Measurements from ENCODE around the gene ACVR2A. TPM values are rescaled to one million over a fixed set of nuclear protein-coding genes. Genes with fewer than 3 reads are reported as not detected.

ACVR2A gene
- total RNA-seq, 1 donor from 2014 or later, result 22.9 TPM

DNA sequence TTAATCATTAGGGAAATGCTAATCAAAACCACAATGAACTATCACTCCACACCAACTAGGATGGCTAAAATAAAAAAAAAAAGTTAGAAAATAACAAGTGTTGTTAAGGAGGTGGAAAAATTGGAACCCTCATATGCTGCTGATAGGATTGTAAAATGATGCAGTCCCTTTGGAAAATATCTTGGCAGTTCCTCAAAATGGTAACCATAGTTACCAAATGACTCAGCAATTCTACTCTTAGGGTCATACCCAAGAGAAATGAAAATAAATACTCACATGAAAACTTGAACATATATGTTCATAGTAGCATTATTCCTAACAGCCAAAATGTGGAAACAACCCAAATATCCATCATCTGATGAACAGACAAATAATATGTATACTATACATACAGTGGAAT lies 15.7 kb upstream of the ACVR2A start:
- TF ChIP-seq CTCF (IDR thresholded peaks at IDR 0.05; ENCODE audit: unreplicated experiment), result no peak
- Mint-ChIP-seq H3K27ac (ENCODE audit: unreplicated experiment) (no peak overlapping the region), H3K9me3 (ENCODE audit: unreplicated experiment) (no peaks in the 10 kb centered on the region), H3K4me1 (ENCODE audit: unreplicated experiment) (no peaks in the 10 kb centered on the region), H3K36me3 (ENCODE audit: low read depth, unreplicated experiment) (no peaks in the 10 kb centered on the region), H3K4me3 (ENCODE audit: unreplicated experiment) (no peak overlapping the region), H3K27me3 (ENCODE audit: unreplicated experiment) (no peaks in the 10 kb centered on the region)
- DNase-seq (ENCODE audit: low spot score), result no peak

DNA sequence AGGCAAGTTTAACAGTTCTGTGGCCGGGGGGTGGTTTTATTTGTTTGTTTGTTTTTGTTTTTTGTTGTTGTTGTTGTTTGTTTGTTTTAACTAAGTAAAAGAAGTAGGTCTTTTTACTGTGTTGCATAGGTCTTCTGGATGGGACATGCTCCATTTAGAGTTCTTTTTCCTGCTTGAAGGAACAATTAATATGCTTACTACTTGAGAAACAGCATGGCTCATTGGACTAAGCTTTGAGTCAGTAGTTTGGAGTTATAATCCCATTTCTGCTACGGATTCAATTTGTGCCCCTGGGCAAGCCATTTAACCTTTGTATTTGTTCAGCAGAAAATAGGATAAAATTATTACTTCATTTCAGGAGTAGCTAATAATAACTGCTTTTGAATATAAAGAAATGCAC lies 8.7 kb upstream of the ACVR2A start:
- no peak for DNase-seq (ENCODE audit: low spot score)
- no peak for TF ChIP-seq CTCF (IDR thresholded peaks at IDR 0.05; ENCODE audit: unreplicated experiment)
- Mint-ChIP-seq H3K27me3 (ENCODE audit: unreplicated experiment) (peaks cover 1% of the 10 kb centered on the region), H3K27ac (ENCODE audit: unreplicated experiment) (no peak overlapping the region), H3K4me1 (ENCODE audit: unreplicated experiment) (no peaks in the 10 kb centered on the region), H3K4me3 (ENCODE audit: unreplicated experiment) (no peak overlapping the region), H3K9me3 (ENCODE audit: unreplicated experiment) (no peaks in the 10 kb centered on the region), H3K36me3 (ENCODE audit: low read depth, unreplicated experiment) (no peaks in the 10 kb centered on the region)

DNA sequence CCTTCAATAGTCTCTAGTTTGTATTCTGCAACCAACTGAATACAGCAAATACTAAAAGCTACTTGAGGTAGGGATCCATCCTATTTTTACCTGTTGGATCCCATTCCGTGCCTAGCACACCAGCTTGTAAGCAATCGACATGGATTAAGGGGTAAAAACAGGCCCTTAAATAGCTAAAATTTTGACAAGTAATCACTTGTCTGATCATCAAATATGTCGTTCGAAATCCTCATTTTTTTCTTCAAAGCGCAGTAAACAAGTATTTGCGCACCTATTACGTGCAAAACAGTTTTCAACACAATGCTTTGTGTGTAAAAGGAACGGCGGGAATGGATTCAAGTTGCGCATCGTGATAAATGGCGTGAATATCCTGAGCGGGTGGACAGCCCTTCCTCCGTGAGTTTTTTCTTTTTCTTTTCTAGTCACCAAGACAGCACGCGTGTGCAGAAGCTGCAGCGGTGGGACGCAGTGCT lies 1.4 kb upstream of the ACVR2A start:
- Mint-ChIP-seq H3K36me3 (ENCODE audit: low read depth, unreplicated experiment) (no peaks in the 10 kb centered on the region), H3K4me3 (ENCODE audit: unreplicated experiment) (peak overlapping the region; percentile 93), H3K27me3 (ENCODE audit: unreplicated experiment) (peaks cover 6% of the 10 kb centered on the region), H3K4me1 (ENCODE audit: unreplicated experiment) (peaks cover 29% of the 10 kb centered on the region), H3K9me3 (ENCODE audit: unreplicated experiment) (no peaks in the 10 kb centered on the region), H3K27ac (ENCODE audit: unreplicated experiment) (peak overlapping the region; percentile 81)
- DNase-seq (ENCODE audit: low spot score), result no peak
- no peak for TF ChIP-seq CTCF (IDR thresholded peaks at IDR 0.05; ENCODE audit: unreplicated experiment)

GRCh38 chr2:147843864-147844696 lies 749 bp upstream of the ACVR2A start:
- Mint-ChIP-seq H3K4me3 (ENCODE audit: unreplicated experiment) (peak overlapping the region; percentile 99), H3K27ac (ENCODE audit: unreplicated experiment) (peak overlapping the region; percentile 81), H3K9me3 (ENCODE audit: unreplicated experiment) (no peaks in the 10 kb centered on the region), H3K36me3 (ENCODE audit: low read depth, unreplicated experiment) (no peaks in the 10 kb centered on the region), H3K27me3 (ENCODE audit: unreplicated experiment) (peaks cover 6% of the 10 kb centered on the region), H3K4me1 (ENCODE audit: unreplicated experiment) (peaks cover 29% of the 10 kb centered on the region)
- DNase-seq (ENCODE audit: low spot score), result peak; percentile 91
- no peak for TF ChIP-seq CTCF (IDR thresholded peaks at IDR 0.05; ENCODE audit: unreplicated experiment)

DNA sequence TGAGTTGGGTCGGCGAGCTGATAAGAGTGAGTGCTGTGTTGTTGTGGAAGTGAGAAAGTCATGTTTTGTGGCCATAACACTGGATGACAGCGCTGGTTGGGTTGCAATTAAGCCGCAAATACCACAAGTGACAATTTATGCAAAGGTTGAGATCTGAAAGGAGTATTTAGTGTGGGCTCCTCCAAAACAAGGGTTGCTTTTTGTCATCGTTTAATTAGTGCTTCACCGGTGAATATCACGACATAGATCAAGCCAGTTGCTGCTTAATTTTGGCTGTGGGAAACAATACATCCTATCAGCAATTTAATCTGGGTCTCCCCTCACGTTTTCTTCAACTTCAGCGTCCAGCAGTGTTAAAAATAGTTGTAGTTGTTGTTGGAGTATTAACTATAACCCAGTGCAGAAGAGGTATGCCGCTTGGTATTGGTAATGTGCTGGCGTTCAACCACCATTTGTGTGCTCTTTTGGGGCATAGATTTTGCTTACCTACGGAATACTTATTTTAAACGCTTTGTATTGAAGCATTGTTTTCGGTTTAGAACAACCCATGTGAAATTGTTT lies 662 bp downstream of the ACVR2A start:
- peaks cover 37% of the 10 kb centered on the region for H3K4me1 Mint-ChIP-seq (ENCODE audit: unreplicated experiment)
- DNase-seq (ENCODE audit: low spot score), result no peak
- H3K36me3 Mint-ChIP-seq (ENCODE audit: low read depth, unreplicated experiment), result no peaks in the 10 kb centered on the region
- no peaks in the 10 kb centered on the region for H3K9me3 Mint-ChIP-seq (ENCODE audit: unreplicated experiment)
- peak overlapping the region; percentile 99 for H3K4me3 Mint-ChIP-seq (ENCODE audit: unreplicated experiment)
- peaks cover 6% of the 10 kb centered on the region for H3K27me3 Mint-ChIP-seq (ENCODE audit: unreplicated experiment)
- H3K27ac Mint-ChIP-seq (ENCODE audit: unreplicated experiment), result peak overlapping the region; percentile 94
- TF ChIP-seq CTCF (IDR thresholded peaks at IDR 0.05; ENCODE audit: unreplicated experiment), result no peak
